Activated naive CD4-positive, alpha-beta T cell treated with anti-CD3 and anti-CD28 coated beads, Interleukin-2, amount 10 ng/mL, durations not matched to agents 7 days and 5 days (primary cell): ENCODE data around the gene GARIN5A.

Experiments
- CTCF ChIA-PET: fragments of 350-600 bp; sonication (Branson Sonifier 250); formaldehyde crosslinking; loops from one replicate; lab custom pipeline; 2021; ENCODE audit warnings: antibody characterized with exemption; lab: Charles Lee
- DNase-seq: peaks from one replicate; pipeline ENCODE4 v3.0.0-alpha.2; 2020
- H3K27ac Mint-ChIP-seq: one replicate; pipeline ENCODE4 v1.8.0; 2021; ENCODE audit warnings: mild to moderate bottlenecking, moderate library complexity, mixed read lengths
- H3K27me3 Mint-ChIP-seq: one replicate; pipeline ENCODE4 v1.8.0; 2021; ENCODE audit warnings: mild to moderate bottlenecking, mixed read lengths
- H3K36me3 Mint-ChIP-seq: one replicate; pipeline ENCODE4 v1.8.0; 2021; ENCODE audit warnings: mixed read lengths
- H3K4me1 Mint-ChIP-seq: one replicate; pipeline ENCODE4 v1.8.0; 2021; ENCODE audit warnings: mixed read lengths
- H3K4me3 Mint-ChIP-seq: one replicate; pipeline ENCODE4 v1.8.0; 2021; ENCODE audit warnings: mild to moderate bottlenecking, moderate library complexity, mixed read lengths
- H3K9me3 Mint-ChIP-seq: one replicate; pipeline ENCODE4 v1.8.0; 2021; ENCODE audit warnings: mixed read lengths

Gene GARIN5A

DNA sequence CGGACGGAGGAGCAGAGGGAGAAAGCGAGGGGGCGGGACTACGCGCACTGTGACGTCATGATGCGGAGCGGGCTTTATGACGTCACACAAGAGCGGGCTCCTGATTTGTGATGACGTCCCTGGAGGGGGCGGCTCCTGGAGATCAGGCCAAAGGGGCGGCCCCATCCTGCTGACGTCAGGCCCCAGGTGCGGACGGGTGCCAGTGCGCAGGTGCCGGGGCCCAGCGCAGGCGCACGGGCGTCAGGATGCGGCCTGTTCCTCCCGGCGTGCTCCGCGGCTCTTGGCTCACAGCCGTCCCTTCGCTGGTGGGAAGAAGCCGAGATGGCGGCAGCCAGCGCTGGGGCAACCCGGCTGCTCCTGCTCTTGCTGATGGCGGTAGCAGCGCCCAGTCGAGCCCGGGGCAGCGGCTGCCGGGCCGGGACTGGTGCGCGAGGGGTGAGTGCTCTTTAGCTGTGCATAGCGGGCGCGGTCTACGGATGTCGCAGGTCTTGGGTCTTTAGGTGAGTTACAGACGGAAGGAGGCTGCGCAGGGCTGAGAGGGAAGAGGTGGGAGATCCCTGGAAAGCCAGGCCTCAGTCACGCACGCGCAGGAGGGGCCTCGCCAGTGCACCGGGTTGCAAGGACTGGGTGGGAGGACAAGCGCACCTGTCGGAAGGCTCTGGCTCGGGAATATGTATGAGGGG, at the start of gene GARIN5A, which contains the start of gene EMC10:
GARIN5A (minus strand) TSS at position 625 of the 683 bp plus-strand sequence; CDS start at position 165, 460 bp downstream.
EMC10 (plus strand) TSS at position 284 of the 683 bp plus-strand sequence; CDS start at position 322, 38 bp downstream.
- DNase-seq: peak; percentile 96
- Mint-ChIP-seq H3K9me3 (peaks cover 4% of the 10 kb centered on the region), H3K27ac (peak within 1 kb of the TSS; percentile 89), H3K36me3 (peaks cover 28% of the 10 kb centered on the region), H3K27me3 (peaks cover 26% of the 10 kb centered on the region), H3K4me3 (peak within 1 kb of the TSS; percentile 100), H3K4me1 (peaks cover 26% of the 10 kb centered on the region)
- CTCF ChIA-PET: no interaction called here

DNA sequence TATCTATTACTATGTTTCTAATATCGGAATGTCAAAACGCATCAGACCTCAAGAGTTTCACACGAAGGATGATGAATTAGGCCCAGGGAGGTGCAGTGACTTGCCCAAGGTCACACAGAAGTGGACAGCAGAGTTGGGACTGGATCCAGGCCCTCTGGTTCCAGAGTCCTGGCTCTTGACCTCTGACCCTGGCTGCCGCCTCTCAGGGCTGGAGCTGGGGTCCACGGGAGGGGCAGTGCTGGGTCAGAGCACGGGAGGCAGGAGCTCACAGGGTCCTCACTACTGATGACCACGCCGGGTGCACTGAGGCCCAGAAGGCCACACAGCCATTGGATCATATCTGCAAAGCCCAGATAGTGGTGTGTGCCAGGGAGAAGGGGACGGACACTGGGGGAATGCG, 46.2 kb upstream of the GARIN5A start:
- Mint-ChIP-seq H3K27me3 (peaks cover 7% of the 10 kb centered on the region), H3K27ac (no peak overlapping the region), H3K4me1 (no peaks in the 10 kb centered on the region), H3K4me3 (no peak overlapping the region), H3K36me3 (no peaks in the 10 kb centered on the region), H3K9me3 (no peaks in the 10 kb centered on the region)
- CTCF ChIA-PET: interaction anchor here (3.4 kb wide), 1 partner anchor 15 kb away, joined by 10 read pairs; no protein-coding TSS in a partner anchor
- DNase-seq: no peak

DNA sequence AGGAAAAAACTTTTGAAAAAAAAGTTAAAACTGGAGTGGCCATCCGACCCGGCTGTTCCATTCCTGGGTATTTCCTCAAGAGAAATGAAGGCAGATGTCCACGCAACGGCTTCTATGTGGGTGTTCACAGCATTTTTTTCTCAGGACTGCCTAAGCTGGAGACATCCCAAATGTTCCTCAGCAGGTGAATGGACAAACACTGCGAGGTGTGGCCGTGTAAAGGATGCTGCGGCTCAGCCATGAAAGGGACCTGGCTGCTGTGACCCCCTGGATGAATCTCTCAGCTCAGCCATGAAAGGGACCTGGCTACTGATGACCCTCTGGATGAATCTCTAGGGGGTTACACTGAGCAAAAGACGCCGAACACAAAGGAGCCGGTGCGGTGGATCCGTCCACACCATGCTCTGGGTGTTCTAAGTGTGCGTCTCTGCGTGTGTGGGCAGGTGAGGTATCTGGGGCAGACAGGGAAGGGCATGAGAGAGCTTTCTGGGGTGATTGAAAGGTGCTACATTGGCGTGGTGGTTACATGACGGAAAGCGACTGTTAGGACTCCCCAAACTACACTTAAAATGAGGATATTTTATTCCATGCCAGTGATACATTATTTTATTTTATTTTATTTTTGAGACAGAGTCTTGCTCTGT, 44.3 kb upstream of the GARIN5A start:
- H3K4me1 Mint-ChIP-seq: no peaks in the 10 kb centered on the region
- H3K27me3 Mint-ChIP-seq: peaks cover 14% of the 10 kb centered on the region
- DNase-seq: no peak
- H3K27ac Mint-ChIP-seq: no peak overlapping the region
- no peaks in the 10 kb centered on the region for H3K9me3 Mint-ChIP-seq
- no peaks in the 10 kb centered on the region for H3K36me3 Mint-ChIP-seq
- no peak overlapping the region for H3K4me3 Mint-ChIP-seq
- CTCF ChIA-PET: no interaction called here

GRCh38 chr19:50519006-50519575, 42.4 kb upstream of the GARIN5A start:
- Mint-ChIP-seq H3K4me3 (no peak overlapping the region), H3K9me3 (no peaks in the 10 kb centered on the region), H3K27me3 (peaks cover 33% of the 10 kb centered on the region), H3K27ac (no peak overlapping the region), H3K36me3 (no peaks in the 10 kb centered on the region), H3K4me1 (peaks cover 4% of the 10 kb centered on the region)
- DNase-seq: no peak
- CTCF ChIA-PET: interaction anchor here (1.0 to 1.3 kb wide), 2 partner anchors 36 to 37 kb away, joined by 3 to 4 read pairs; no protein-coding TSS in a partner anchor

- H3K9me3 Mint-ChIP-seq: no peaks in the 10 kb centered on the region
- H3K4me3 Mint-ChIP-seq: no peak overlapping the region
- CTCF ChIA-PET: interaction anchor here (1.0 to 1.3 kb wide), 2 partner anchors 35 to 38 kb away, joined by 3 to 4 read pairs; no protein-coding TSS in a partner anchor
- H3K4me1 Mint-ChIP-seq: peaks cover 4% of the 10 kb centered on the region
- no peaks in the 10 kb centered on the region for H3K36me3 Mint-ChIP-seq
- no peak for DNase-seq
- no peak overlapping the region for H3K27ac Mint-ChIP-seq
- peaks cover 40% of the 10 kb centered on the region for H3K27me3 Mint-ChIP-seq
Observed at GRCh38 chr19:50518091-50519005, 41.7 kb upstream of the GARIN5A start.

GRCh38 chr19:50517704-50518075, 41.0 kb upstream of the GARIN5A start:
- CTCF ChIA-PET: no interaction called here
- no peaks in the 10 kb centered on the region for H3K36me3 Mint-ChIP-seq
- no peak overlapping the region for H3K4me3 Mint-ChIP-seq
- H3K4me1 Mint-ChIP-seq: peaks cover 4% of the 10 kb centered on the region
- H3K27me3 Mint-ChIP-seq: peaks cover 47% of the 10 kb centered on the region
- H3K9me3 Mint-ChIP-seq: no peaks in the 10 kb centered on the region
- DNase-seq: no peak
- no peak overlapping the region for H3K27ac Mint-ChIP-seq

DNA sequence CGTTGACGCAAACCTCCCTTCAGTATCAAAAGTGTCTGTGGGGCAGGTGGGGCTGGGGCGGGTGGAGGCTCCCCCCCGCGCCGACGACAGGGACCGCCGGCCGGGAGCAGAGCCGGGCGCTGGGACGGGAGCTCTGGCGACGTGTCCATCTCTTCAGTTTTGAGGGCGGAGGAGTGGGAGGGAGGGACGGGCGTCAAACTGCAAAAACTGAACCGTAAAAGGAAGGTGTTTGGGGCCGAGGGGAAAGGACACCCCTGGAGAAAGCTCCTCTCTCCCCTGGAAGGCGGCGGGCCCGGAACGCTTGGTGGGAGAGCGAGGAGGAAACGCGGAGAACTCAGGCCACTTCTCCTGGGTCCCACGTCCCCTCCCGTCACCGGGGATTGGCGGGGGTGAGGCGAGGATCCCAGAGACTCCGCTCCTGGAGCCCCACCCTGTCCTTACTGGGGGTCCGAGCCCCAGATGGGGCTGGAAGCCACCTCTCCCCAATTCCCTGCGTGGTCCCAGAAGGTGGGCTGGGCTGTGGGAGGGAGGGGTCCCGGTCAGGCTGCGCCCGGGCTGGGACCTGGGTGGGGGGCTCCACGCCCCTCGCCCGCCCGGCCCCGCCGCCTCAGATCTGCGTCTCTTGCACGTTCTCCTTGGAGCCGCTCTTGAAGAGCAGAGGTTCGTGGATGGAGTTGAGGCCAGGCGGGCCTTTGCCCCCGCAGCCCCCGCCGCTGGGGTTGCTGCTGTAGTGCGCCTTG, 40.5 kb upstream of the GARIN5A start:
- DNase-seq: no peak
- Mint-ChIP-seq H3K4me1 (peaks cover 4% of the 10 kb centered on the region), H3K27ac (no peak overlapping the region), H3K9me3 (no peaks in the 10 kb centered on the region), H3K4me3 (no peak overlapping the region), H3K36me3 (no peaks in the 10 kb centered on the region), H3K27me3 (peaks cover 50% of the 10 kb centered on the region)
- CTCF ChIA-PET: no interaction called here

- CTCF ChIA-PET: no interaction called here
- peaks cover 52% of the 10 kb centered on the region for H3K27me3 Mint-ChIP-seq
- peaks cover 8% of the 10 kb centered on the region for H3K4me1 Mint-ChIP-seq
- no peak for DNase-seq
- no peak overlapping the region for H3K27ac Mint-ChIP-seq
- H3K4me3 Mint-ChIP-seq: no peak overlapping the region
- no peaks in the 10 kb centered on the region for H3K9me3 Mint-ChIP-seq
- no peaks in the 10 kb centered on the region for H3K36me3 Mint-ChIP-seq
Observed at GRCh38 chr19:50516456-50516855, 39.8 kb upstream of the GARIN5A start.

DNA sequence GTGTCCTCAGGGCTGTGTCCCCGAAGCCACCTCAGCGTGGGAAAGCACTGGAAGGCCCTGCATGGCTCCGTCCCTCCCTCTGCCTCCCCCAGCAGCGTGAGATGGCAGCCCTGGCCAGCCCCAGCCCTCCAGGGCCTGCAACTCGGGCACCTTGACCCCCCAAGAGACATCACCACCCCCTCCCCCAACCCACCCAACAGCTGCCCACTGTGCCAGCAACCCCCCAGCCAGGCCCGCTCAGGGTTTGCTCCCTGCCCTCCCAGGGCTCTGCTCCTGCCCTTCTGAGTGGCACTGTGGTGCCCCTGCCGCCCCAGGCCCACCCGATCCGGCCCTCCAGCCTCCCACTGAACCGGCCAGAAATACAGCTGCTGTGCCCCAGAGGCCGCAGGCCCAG, 38.5 kb upstream of the GARIN5A start:
- H3K27me3 Mint-ChIP-seq: peaks cover 55% of the 10 kb centered on the region
- H3K9me3 Mint-ChIP-seq: no peaks in the 10 kb centered on the region
- DNase-seq: no peak
- H3K4me3 Mint-ChIP-seq: no peak overlapping the region
- H3K27ac Mint-ChIP-seq: no peak overlapping the region
- H3K36me3 Mint-ChIP-seq: peaks cover 2% of the 10 kb centered on the region
- H3K4me1 Mint-ChIP-seq: peaks cover 17% of the 10 kb centered on the region
- CTCF ChIA-PET: no interaction called here

GRCh38 chr19:50514346-50515167, 37.9 kb upstream of the GARIN5A start:
- Mint-ChIP-seq H3K27ac (no peak overlapping the region), H3K27me3 (peaks cover 55% of the 10 kb centered on the region), H3K4me3 (peak overlapping the region; percentile 30), H3K4me1 (peaks cover 17% of the 10 kb centered on the region), H3K36me3 (peaks cover 2% of the 10 kb centered on the region), H3K9me3 (no peaks in the 10 kb centered on the region)
- CTCF ChIA-PET: no interaction called here
- no peak for DNase-seq

DNA sequence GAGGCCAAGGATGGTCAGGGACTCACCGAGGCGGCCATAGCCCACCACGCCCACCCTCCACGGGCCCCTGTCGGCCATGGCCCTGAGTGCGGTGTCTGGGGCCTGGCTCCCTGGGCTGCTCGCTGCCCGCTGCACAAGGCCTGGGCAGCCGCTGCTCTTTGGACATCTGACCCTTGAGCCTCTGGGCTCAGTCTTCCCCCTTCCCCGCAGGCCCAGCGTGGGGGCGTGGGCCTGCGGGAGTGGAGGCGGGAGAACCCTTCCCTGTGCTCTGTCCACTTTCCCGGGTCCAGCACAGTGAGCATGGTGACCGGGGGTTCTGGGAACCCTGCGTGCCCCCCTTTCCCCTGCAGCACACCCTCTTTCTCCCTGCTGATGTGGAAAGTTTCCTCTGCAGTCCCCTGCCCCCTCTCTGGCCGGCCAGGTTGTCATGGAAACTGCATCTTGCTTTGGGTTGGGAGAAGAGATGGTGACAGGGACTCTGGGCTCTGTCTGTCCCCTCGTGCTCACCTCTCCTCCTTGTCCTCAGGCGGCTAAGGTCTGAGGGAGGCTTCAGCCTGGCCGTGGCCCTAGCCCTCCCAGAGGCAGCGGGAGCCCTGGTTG, 37.2 kb upstream of the GARIN5A start, which contains the start of gene ASPDH:
ASPDH (minus strand) TSS at position 168 of the 600 bp plus-strand sequence; CDS start at position 78, 90 bp downstream.
- H3K27ac Mint-ChIP-seq: peak within 1 kb of the TSS; percentile 45

DNA sequence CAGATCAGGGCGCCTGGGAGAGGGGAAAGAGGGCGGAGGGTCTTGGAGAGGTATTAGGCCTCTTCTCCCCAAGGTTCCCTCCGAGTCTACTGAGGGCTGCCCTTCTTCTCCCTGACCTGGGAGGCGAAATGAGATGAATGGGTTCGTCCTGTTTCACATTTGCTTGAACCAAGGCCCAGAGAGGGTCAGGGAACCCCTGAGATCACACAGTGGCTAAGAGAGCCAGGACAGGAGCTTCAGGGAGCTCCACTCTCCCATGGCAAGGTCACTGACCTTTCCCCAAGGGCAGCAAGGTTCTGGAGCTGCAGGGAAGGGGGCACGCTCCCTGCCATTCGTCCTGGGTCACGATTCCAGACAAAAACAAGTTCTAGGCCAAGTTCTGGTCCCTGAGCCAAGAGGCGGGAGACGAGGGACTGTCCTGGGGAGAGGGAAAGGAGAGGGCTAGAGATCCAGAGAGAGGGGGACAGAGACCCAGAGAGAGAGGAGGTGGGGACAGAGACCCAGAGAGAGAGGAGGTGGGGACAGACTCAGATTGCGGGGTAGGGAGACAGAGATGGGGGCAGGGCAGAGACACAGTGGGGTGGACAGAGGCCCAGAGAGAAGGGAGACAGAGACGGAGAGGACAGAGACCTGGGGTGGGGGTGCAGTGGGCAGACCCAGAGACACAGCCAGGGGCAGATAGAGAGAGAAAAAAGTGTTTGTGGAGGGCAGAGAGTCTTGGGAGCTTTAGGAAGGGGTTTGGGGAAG, 36.5 kb upstream of the GARIN5A start:
- Mint-ChIP-seq H3K9me3 (no peaks in the 10 kb centered on the region), H3K27ac (peak overlapping the region; percentile 45), H3K36me3 (peaks cover 6% of the 10 kb centered on the region), H3K27me3 (peaks cover 48% of the 10 kb centered on the region), H3K4me3 (peak overlapping the region; percentile 10), H3K4me1 (peaks cover 25% of the 10 kb centered on the region)
- CTCF ChIA-PET: no interaction called here
- DNase-seq: no peak

More for the DNA sequence above, 37.2 kb upstream of the GARIN5A start, which contains the start of gene ASPDH:
- H3K36me3 Mint-ChIP-seq: peaks cover 6% of the 10 kb centered on the region
- peaks cover 22% of the 10 kb centered on the region for H3K4me1 Mint-ChIP-seq
- H3K4me3 Mint-ChIP-seq: peak within 1 kb of the TSS; percentile 30
- H3K27me3 Mint-ChIP-seq: peaks cover 55% of the 10 kb centered on the region
- CTCF ChIA-PET: no interaction called here
- no peak for DNase-seq
- no peaks in the 10 kb centered on the region for H3K9me3 Mint-ChIP-seq
